HG02623 (cell line): ENCODE results near the gene KLHL40.
"Not testable (repeated sequence)": the region's sequence is repeated elsewhere in the genome, so short reads cannot be mapped to it uniquely, and the experiment has no call there.

ENCODE experiments used
- ATAC-seq: cut with Tn5 transposase; IDR thresholded peaks from one replicate; pipeline ENCODE4 v1.9.1; 2021; ENCODE audit warnings: moderate library complexity; ENCODE audit not compliant: unreplicated experiment

KLHL40 gene

GRCh38 chr3:42717306-42717705 lies 32.0 kb downstream of the KLHL40 start:
- no peak for ATAC-seq

GRCh38 chr3:42718338-42718737 lies 33.0 kb downstream of the KLHL40 start:
- ATAC-seq = no peak

GRCh38 chr3:42719002-42719401 lies 33.7 kb downstream of the KLHL40 start:
- no peak for ATAC-seq

- ATAC-seq = no peak
Observed at GRCh38 chr3:42720126-42720525, 34.8 kb downstream of the KLHL40 start.

- ATAC-seq = no peak
Observed at GRCh38 chr3:42721690-42722089, 36.4 kb downstream of the KLHL40 start.

GRCh38 chr3:42722442-42722841 lies 37.1 kb downstream of the KLHL40 start:
- ATAC-seq = not testable (repeated sequence)

- no peak for ATAC-seq
Observed at GRCh38 chr3:42723219-42723618, 37.9 kb downstream of the KLHL40 start.

- ATAC-seq = no peak
Observed at GRCh38 chr3:42725454-42725853, 40.1 kb downstream of the KLHL40 start.

GRCh38 chr3:42728056-42728455 lies 42.7 kb downstream of the KLHL40 start:
- ATAC-seq = no peak

GRCh38 chr3:42728668-42729364 lies 43.5 kb downstream of the KLHL40 start:
- no peak for ATAC-seq

- no peak for ATAC-seq
Observed at GRCh38 chr3:42729404-42730145, 44.2 kb downstream of the KLHL40 start.

GRCh38 chr3:42730294-42730693 lies 45.0 kb downstream of the KLHL40 start:
- ATAC-seq = no peak

- no peak for ATAC-seq
Observed at GRCh38 chr3:42730706-42731420, 45.5 kb downstream of the KLHL40 start.

GRCh38 chr3:42731476-42732195 lies 46.3 kb downstream of the KLHL40 start:
- ATAC-seq = no peak

- no peak for ATAC-seq
Observed at GRCh38 chr3:42732196-42732828, 47.0 kb downstream of the KLHL40 start.

GRCh38 chr3:42732829-42733459 lies 47.6 kb downstream of the KLHL40 start:
- no peak for ATAC-seq

GRCh38 chr3:42733501-42734262 lies 48.3 kb downstream of the KLHL40 start:
- ATAC-seq = no peak

- no peak for ATAC-seq
Observed at GRCh38 chr3:42734263-42734860, 49.0 kb downstream of the KLHL40 start.

- ATAC-seq = no peak
Observed at GRCh38 chr3:42735019-42735418, 49.7 kb downstream of the KLHL40 start.
